Measurements from ENCODE around the gene YIF1A. TPM values are rescaled to one million over a fixed set of nuclear protein-coding genes. Genes with fewer than 3 reads are reported as not detected.

YIF1A gene
- total RNA-seq, 2 donors from 2014 or later = 65.4 to 155 TPM

GRCh38 chr11:66289548-66290329, 796 bp upstream of the YIF1A start:
- ATAC-seq (ENCODE audit: insufficient number of reproducible peaks, low FRiP score, low read depth) (peak; percentile 7), DNase-seq (ENCODE audit: low spot score) (no peak)
- Histone ChIP-seq H3K36me3 (no peaks in the 10 kb centered on the region), H3K4me3 (peak overlapping the region; percentile 71), H3K27ac (peak overlapping the region; percentile 73 to 81), H3K27me3 (replicated peaks; ENCODE audit: insufficient read depth) (no peaks in the 10 kb centered on the region), H3K9me3 (no peaks in the 10 kb centered on the region), H3K4me1 (ENCODE audit: control insufficient read depth in 1 of 2, low read depth in 2 of 2) (peaks cover 22 to 41% of the 10 kb centered on the region in 2 donors)
- TF ChIP-seq CTCF (IDR thresholded peaks at IDR 0.05) = no peak

- Histone ChIP-seq H3K27ac (peak overlapping the region; percentile 73 to 81), H3K27me3 (replicated peaks; ENCODE audit: insufficient read depth) (no peaks in the 10 kb centered on the region), H3K36me3 (peaks cover 4% of the 10 kb centered on the region), H3K4me1 (ENCODE audit: control insufficient read depth in 1 of 2, low read depth in 2 of 2) (peaks cover 22 to 41% of the 10 kb centered on the region in 2 donors), H3K4me3 (peak overlapping the region; percentile 71), H3K9me3 (no peaks in the 10 kb centered on the region)
- no peak for ATAC-seq (ENCODE audit: insufficient number of reproducible peaks, low FRiP score, low read depth)
- no peak for TF ChIP-seq CTCF (IDR thresholded peaks at IDR 0.05)
- DNase-seq (ENCODE audit: low spot score) = no peak
Measured at GRCh38 chr11:66287889-66288670, 863 bp downstream of the YIF1A start.

- H3K27me3 ChIP-seq (replicated peaks; ENCODE audit: insufficient read depth) = no peaks in the 10 kb centered on the region
- no peaks in the 10 kb centered on the region for H3K9me3 ChIP-seq
- no peak overlapping the region for H3K27ac ChIP-seq
- no peak for TF ChIP-seq CTCF (IDR thresholded peaks at IDR 0.05)
- no peak for ATAC-seq (ENCODE audit: insufficient number of reproducible peaks, low FRiP score, low read depth)
- DNase-seq (ENCODE audit: low spot score) = no peak
- H3K4me1 ChIP-seq (ENCODE audit: control insufficient read depth in 1 of 2, low read depth in 2 of 2) = peaks cover 22 to 46% of the 10 kb centered on the region in 2 donors
- H3K4me3 ChIP-seq = peak overlapping the region; percentile 71
- H3K36me3 ChIP-seq = peaks cover 4% of the 10 kb centered on the region
Measured at GRCh38 chr11:66287211-66287888, 1.6 kb downstream of the YIF1A start.

- Histone ChIP-seq H3K27me3 (replicated peaks; ENCODE audit: insufficient read depth) (no peaks in the 10 kb centered on the region), H3K27ac (no peak overlapping the region), H3K4me3 (no peak overlapping the region), H3K9me3 (no peaks in the 10 kb centered on the region), H3K36me3 (peaks cover 4% of the 10 kb centered on the region), H3K4me1 (ENCODE audit: control insufficient read depth in 1 of 2, low read depth in 2 of 2) (peaks cover 22 to 45% of the 10 kb centered on the region in 2 donors)
- no peak for TF ChIP-seq CTCF (IDR thresholded peaks at IDR 0.05)
- no peak for DNase-seq (ENCODE audit: low spot score)
- no peak for ATAC-seq (ENCODE audit: insufficient number of reproducible peaks, low FRiP score, low read depth)
Measured at GRCh38 chr11:66286699-66287098, 2.2 kb downstream of the YIF1A start.
